K562 (cell line): ENCODE data around the gene MRNIP. TPM values are rescaled to one million over a fixed set of nuclear protein-coding genes. Genes with fewer than 3 reads are reported as not detected.

ENCODE experiments used
- ARID1B ChIP-seq: fragments of 450-650 bp; IDR thresholded peaks from 2 replicates; pipeline ENCODE4 v1.6.1; 2016; ENCODE audit warnings: antibody characterized with exemption, mild to moderate bottlenecking, inconsistent platforms
- ARID2 ChIP-seq: fragments of 450-650 bp; IDR thresholded peaks from 2 replicates; pipeline ENCODE4 v1.6.1; 2017; ENCODE audit warnings: antibody characterized with exemption, mild to moderate bottlenecking
- CBX2 ChIP-seq: fragments of 200-600 bp; sonication (generic); IDR thresholded peaks from one replicate; pipeline ENCODE4 v1.6.1; 2012; ENCODE audit warnings: mild to moderate bottlenecking, low read length, inconsistent platforms; ENCODE audit not compliant: insufficient read depth, poor library complexity, severe bottlenecking
- CXXC5 ChIP-seq: fragments of 250-450 bp; sonication (Bioruptor Pico); IDR thresholded peaks from 2 replicates; pipeline ENCODE4 v1.8.0; 2022; ENCODE audit warnings: inconsistent platforms, mild to moderate bottlenecking, moderate library complexity
- ELF4 ChIP-seq: fragments of 450-650 bp; formaldehyde crosslinking; IDR thresholded peaks from 2 replicates; pipeline ENCODE4 v1.4.0; 2022; ENCODE audit warnings: missing genetic modification characterization
- ETV5 ChIP-seq: sonication (generic); formaldehyde crosslinking; IDR thresholded peaks from 2 replicates; pipeline ENCODE4 v1.4.0; 2020; ENCODE audit warnings: low read depth, mild to moderate bottlenecking, missing genetic modification reagents
- MTA1 ChIP-seq: fragments of 450-650 bp; IDR thresholded peaks from 2 replicates; pipeline ENCODE4 v1.6.1; 2017; ENCODE audit warnings: borderline replicate concordance
- MXI1 ChIP-seq: IDR thresholded peaks from 2 replicates; pipeline ENCODE4 v1.6.1; 2011; ENCODE audit warnings: low read depth, mild to moderate bottlenecking, improper control_type of control experiment, low read length
- MYC ChIP-seq, 2 experiments: fragments of 250-450 bp in 1 of 2; sonication (Bioruptor Pico) in 1 of 2; IDR thresholded peaks; 2 replicates each; pipeline versions ENCODE4 v1.5.1 to v1.6.1; 2012 to 2021; ENCODE audit warnings: low read depth in 2 of 2, borderline replicate concordance in 1 of 2, improper control_type of control experiment in 1 of 2, low read length in 1 of 2, mild to moderate bottlenecking in 1 of 2, moderate library complexity in 1 of 2
- NFYB ChIP-seq: IDR thresholded peaks from 2 replicates; pipeline ENCODE4 v1.6.1; 2011; ENCODE audit warnings: mild to moderate bottlenecking, moderate library complexity; ENCODE audit not compliant: insufficient read length; ENCODE audit errors: extremely low read depth
- RBBP5 ChIP-seq: fragments of 200-600 bp; sonication (generic); IDR thresholded peaks from 2 replicates; pipeline ENCODE4 v1.6.1; 2012; ENCODE audit warnings: borderline replicate concordance, mild to moderate bottlenecking, low read length, control low read depth, inconsistent platforms; ENCODE audit not compliant: insufficient read depth, poor library complexity, severe bottlenecking
- SIN3B ChIP-seq: fragments of 450-650 bp; IDR thresholded peaks from 2 replicates; pipeline ENCODE4 v1.6.1; 2017; ENCODE audit warnings: low read depth, mild to moderate bottlenecking, moderate library complexity
- SPI1 ChIP-seq: IDR thresholded peaks from 2 replicates; pipeline ENCODE4 v1.6.1; 2011; ENCODE audit warnings: low read depth, low read length, control low read depth, borderline replicate concordance
- STAT5A ChIP-seq: IDR thresholded peaks from 2 replicates; pipeline ENCODE4 v1.6.1; 2012; ENCODE audit warnings: low read length, inconsistent platforms, borderline replicate concordance
- TAF1 ChIP-seq: IDR thresholded peaks from 2 replicates; pipeline ENCODE4 v1.6.1; 2011; ENCODE audit warnings: mild to moderate bottlenecking, low read length, moderate library complexity; ENCODE audit not compliant: insufficient read depth, control insufficient read depth, severe bottlenecking; ENCODE audit errors: extremely low read depth
- ZBTB26 ChIP-seq: fragments of 450-650 bp; formaldehyde crosslinking; IDR thresholded peaks from 2 replicates; pipeline ENCODE4 v1.4.0; 2022; ENCODE audit warnings: missing genetic modification characterization
- ZNF124 ChIP-seq: sonication (generic); formaldehyde crosslinking; IDR thresholded peaks from 2 replicates; pipeline ENCODE4 v1.8.1; 2022; ENCODE audit warnings: missing genetic modification reagents
- ZNF274 ChIP-seq: IDR thresholded peaks from 2 replicates; pipeline ENCODE4 v1.6.1; 2011; ENCODE audit warnings: low read depth, mild to moderate bottlenecking, low read length, moderate library complexity, borderline replicate concordance
- ZNF282 ChIP-seq: sonication (generic); formaldehyde crosslinking; IDR thresholded peaks from 2 replicates; pipeline ENCODE4 v1.8.1; 2023; ENCODE audit warnings: missing genetic modification reagents
- ZNF41 ChIP-seq: fragments of 250-450 bp; sonication (Bioruptor Pico); conservative IDR thresholded peaks from 2 replicates; pipeline ENCODE4 v1.4.0; 2020; ENCODE audit warnings: mild to moderate bottlenecking
- ZNF57 ChIP-seq: fragments of 450-650 bp; formaldehyde crosslinking; IDR thresholded peaks from 2 replicates; pipeline ENCODE4 v1.4.0; 2020; ENCODE audit warnings: mild to moderate bottlenecking, moderate library complexity
- polyA plus RNA-seq, 8 experiments: library from polyadenylated mRNA; depleted of rRNA in 4 of 8; stranded (reverse) in 5 of 8; unstranded in 3 of 8; fragments of >200 nt; fragmentation: Nextera tagmentation in 2 of 8; fragmentation: Illumina TruSeq in 1 of 8; extraction: Ambion mirVana in 2 of 8; extraction: Trizol in 1 of 8; gene quantifications; 2 replicates each; pipeline versions ENCODE4 v1.2.1 to v1.2.3, GENCODE V29; 2011 to 2014; ENCODE audit warnings: inconsistent platforms in 1 of 8, missing spikeins in 1 of 8
- total RNA-seq, 7 experiments: library from RNA; depleted of rRNA in 6 of 7; stranded (reverse); fragments of >200 nt in 6 of 7; fragmentation: Illumina TruSeq in 2 of 7; extraction: Trizol in 2 of 7; gene quantifications; 2 replicates each; pipeline versions ENCODE4 v1.2.1 to v1.2.3, GENCODE V29; 2011 to 2021; ENCODE audit warnings: low replicate concordance in 1 of 7
- TF ChIP-seq, protein P1 (sequence below): sonication (generic); formaldehyde crosslinking; IDR thresholded peaks from 2 replicates; pipeline ENCODE4 v1.8.0; 2022; ENCODE audit warnings: mild to moderate bottlenecking, low read depth, missing genetic modification reagents
- TF ChIP-seq, protein P2 (sequence below): fragments of 250-450 bp; sonication (Bioruptor Pico); IDR thresholded peaks from 2 replicates; pipeline ENCODE4 v1.8.0; 2021; ENCODE audit warnings: mild to moderate bottlenecking, moderate library complexity
- TF ChIP-seq, protein P3 (sequence below): fragments of 200-800 bp; sonication (Bioruptor generic); IDR thresholded peaks from 2 replicates; pipeline ENCODE4 v1.6.1; 2017; ENCODE audit warnings: missing genetic modification characterization, missing compliant biosample characterization

MRNIP gene
- total and polyA plus RNA-seq, 9 of the 15 experiments (the other 6 are each of a cell fraction or from before 2014, with no cell fraction given), result 3.6 to 39.0 (median 16.8) TPM

- TF ChIP-seq ETV5 (CRISPR knock-in tag) (peak; percentile 73; the same call in 1 of the 2 replicates), ZNF124 (no peak), ARID2 (no peak), ARID1B (peak; percentile 81), NFYB (no peak), SPI1 (no peak), ZNF274 (no peak), MXI1 (peak; percentile 46; the same call in 1 of the 2 replicates), STAT5A (no peak), SIN3B (no peak), ZBTB26 (CRISPR knock-in tag) (no peak), ZNF41 (no peak), MTA1 (peak; percentile 21; the same call in 1 of the 2 replicates), TAF1 (peak; percentile 52), CBX2 (no peak), ZNF282 (CRISPR knock-in tag) (no peak), ELF4 (CRISPR knock-in tag) (peak; percentile 78; the same call in 1 of the 2 replicates), MYC (IDR thresholded peaks at IDR 0.05; ENCODE audit: low read depth, low read length) (no peak), MYC (CRISPR knock-in tag; IDR thresholded peaks at IDR 0.05; ENCODE audit: borderline replicate concordance, low read depth) (no peak), CXXC5 (CRISPR knock-in tag) (peak; percentile 92), ZNF57 (CRISPR knock-in tag) (no peak), RBBP5 (peak; percentile 3)
- TF ChIP-seq, protein P1, sequence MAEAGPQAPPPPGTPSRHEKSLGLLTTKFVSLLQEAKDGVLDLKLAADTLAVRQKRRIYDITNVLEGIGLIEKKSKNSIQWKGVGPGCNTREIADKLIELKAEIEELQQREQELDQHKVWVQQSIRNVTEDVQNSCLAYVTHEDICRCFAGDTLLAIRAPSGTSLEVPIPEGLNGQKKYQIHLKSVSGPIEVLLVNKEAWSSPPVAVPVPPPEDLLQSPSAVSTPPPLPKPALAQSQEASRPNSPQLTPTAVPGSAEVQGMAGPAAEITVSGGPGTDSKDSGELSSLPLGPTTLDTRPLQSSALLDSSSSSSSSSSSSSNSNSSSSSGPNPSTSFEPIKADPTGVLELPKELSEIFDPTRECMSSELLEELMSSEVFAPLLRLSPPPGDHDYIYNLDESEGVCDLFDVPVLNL, result no peak
- TF ChIP-seq, protein P2, sequence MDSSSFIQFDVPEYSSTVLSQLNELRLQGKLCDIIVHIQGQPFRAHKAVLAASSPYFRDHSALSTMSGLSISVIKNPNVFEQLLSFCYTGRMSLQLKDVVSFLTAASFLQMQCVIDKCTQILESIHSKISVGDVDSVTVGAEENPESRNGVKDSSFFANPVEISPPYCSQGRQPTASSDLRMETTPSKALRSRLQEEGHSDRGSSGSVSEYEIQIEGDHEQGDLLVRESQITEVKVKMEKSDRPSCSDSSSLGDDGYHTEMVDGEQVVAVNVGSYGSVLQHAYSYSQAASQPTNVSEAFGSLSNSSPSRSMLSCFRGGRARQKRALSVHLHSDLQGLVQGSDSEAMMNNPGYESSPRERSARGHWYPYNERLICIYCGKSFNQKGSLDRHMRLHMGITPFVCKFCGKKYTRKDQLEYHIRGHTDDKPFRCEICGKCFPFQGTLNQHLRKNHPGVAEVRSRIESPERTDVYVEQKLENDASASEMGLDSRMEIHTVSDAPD (CRISPR knock-in tag), result no peak
- TF ChIP-seq, protein P3, sequence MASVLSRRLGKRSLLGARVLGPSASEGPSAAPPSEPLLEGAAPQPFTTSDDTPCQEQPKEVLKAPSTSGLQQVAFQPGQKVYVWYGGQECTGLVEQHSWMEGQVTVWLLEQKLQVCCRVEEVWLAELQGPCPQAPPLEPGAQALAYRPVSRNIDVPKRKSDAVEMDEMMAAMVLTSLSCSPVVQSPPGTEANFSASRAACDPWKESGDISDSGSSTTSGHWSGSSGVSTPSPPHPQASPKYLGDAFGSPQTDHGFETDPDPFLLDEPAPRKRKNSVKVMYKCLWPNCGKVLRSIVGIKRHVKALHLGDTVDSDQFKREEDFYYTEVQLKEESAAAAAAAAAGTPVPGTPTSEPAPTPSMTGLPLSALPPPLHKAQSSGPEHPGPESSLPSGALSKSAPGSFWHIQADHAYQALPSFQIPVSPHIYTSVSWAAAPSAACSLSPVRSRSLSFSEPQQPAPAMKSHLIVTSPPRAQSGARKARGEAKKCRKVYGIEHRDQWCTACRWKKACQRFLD (CRISPR knock-in tag), result peak; percentile 88
Measured at GRCh38 chr5:179818746-179819295, 39.8 kb downstream of the MRNIP start (continued).
